Kidney (tissue), 14 donors: ENCODE measurements around the gene ACIN1. TPM values are rescaled to one million over a fixed set of nuclear protein-coding genes. Genes with fewer than 3 reads are reported as not detected.

Experiments used
- DNase-seq, 5 donors: peaks; one replicate each; pipeline ENCODE4 v3.0.0-alpha.2; 2013 to 2020
- FAIRE-seq: peaks from 2 replicates; lab custom pipeline; 2012; peaks lifted over from hg19 to GRCh38; lab: Jason Lieb, UNC
- H3K27ac ChIP-seq, 2 donors: one replicate each; pipeline ENCODE4 v1.7.0; 2013; ENCODE audit warnings: low read depth in 2 of 2, low read length in 2 of 2, inconsistent platforms in 1 of 2
- H3K27me3 ChIP-seq: one replicate; pipeline ENCODE4 v1.7.1; 2013; ENCODE audit warnings: low read length, inconsistent platforms; ENCODE audit not compliant: control insufficient read depth, insufficient read depth
- H3K36me3 ChIP-seq, 3 donors: one replicate each; pipeline versions ENCODE4 v1.7.0 to v1.7.1; 2013; ENCODE audit warnings: low read length in 3 of 3, control low read depth in 1 of 3, inconsistent platforms in 1 of 3; ENCODE audit not compliant: insufficient read depth in 3 of 3, control insufficient read depth in 2 of 3
- H3K4me1 ChIP-seq, 3 donors: one replicate each; pipeline versions ENCODE4 v1.7.0 to v1.7.1; 2013; ENCODE audit warnings: low read length in 3 of 3, inconsistent platforms in 1 of 3, low read depth in 1 of 3; ENCODE audit not compliant: control insufficient read depth in 2 of 3, insufficient read depth in 2 of 3
- H3K4me3 ChIP-seq, 3 donors: one replicate each; pipeline versions ENCODE4 v1.7.0 to v1.8.1; 2013; ENCODE audit warnings: low read length in 3 of 3, control low read depth in 1 of 3, inconsistent platforms in 1 of 3
- H3K9ac ChIP-seq, 3 donors: one replicate each; pipeline versions ENCODE4 v1.7.0 to v1.7.1; 2013; ENCODE audit warnings: low read length in 3 of 3, control low read depth in 1 of 3, inconsistent platforms in 1 of 3
- H3K9me3 ChIP-seq, 3 donors: one replicate each; pipeline versions ENCODE4 v1.7.0 to v1.7.1; 2013; ENCODE audit warnings: low read length in 3 of 3, control low read depth in 1 of 3, inconsistent platforms in 1 of 3; ENCODE audit not compliant: control insufficient read depth in 2 of 3, insufficient read depth in 1 of 3
- intact Hi-C: fragments of 100-400 bp; cut with DNase I; formaldehyde crosslinking; loops from one replicate; pipeline ENCODE4 v1.11.1; 2022
- polyA plus RNA-seq: library from polyadenylated mRNA; stranded (reverse); fragments of 350-450 nt; fragmentation: Illumina TruSeq; extraction: RNeasy Lipid Tissue Mini Kit (QIAGEN cat#74804); gene quantifications from one replicate; pipeline ENCODE4 v1.2.3, GENCODE V29; 2014; ENCODE audit warnings: low read depth, low replicate concordance; ENCODE audit not compliant: insufficient read depth
- total RNA-seq: library from RNA; stranded (reverse); fragmentation: NEBNext Ultra II Directional; extraction: Animal tissue kit (Norgen Biotek cat#: 25700); gene quantifications from one replicate; pipeline ENCODE4 v1.2.1, GENCODE V29; 2021
- TF ChIP-seq, protein P1 (sequence below): IDR thresholded peaks from 3 replicates; pipeline ENCODE4 v1.5.1; 2012; ENCODE audit warnings: mild to moderate bottlenecking, moderate library complexity, borderline replicate concordance; ENCODE audit not compliant: insufficient read depth; ENCODE audit errors: extremely low read depth
- donor health status: control.
- donor health status: control.
- donor health status: control.
- donor health status: control.
- donor health status: control.
- donor health status: DM: yes; HTN: yes; CAD: no.
- donor health status: Normal renal cell carcinoma (clear cell type).

The ACIN1 gene
- total and polyA plus RNA-seq, 2 donors from 2014 or later, result 54.9 to 150 TPM

DNA sequence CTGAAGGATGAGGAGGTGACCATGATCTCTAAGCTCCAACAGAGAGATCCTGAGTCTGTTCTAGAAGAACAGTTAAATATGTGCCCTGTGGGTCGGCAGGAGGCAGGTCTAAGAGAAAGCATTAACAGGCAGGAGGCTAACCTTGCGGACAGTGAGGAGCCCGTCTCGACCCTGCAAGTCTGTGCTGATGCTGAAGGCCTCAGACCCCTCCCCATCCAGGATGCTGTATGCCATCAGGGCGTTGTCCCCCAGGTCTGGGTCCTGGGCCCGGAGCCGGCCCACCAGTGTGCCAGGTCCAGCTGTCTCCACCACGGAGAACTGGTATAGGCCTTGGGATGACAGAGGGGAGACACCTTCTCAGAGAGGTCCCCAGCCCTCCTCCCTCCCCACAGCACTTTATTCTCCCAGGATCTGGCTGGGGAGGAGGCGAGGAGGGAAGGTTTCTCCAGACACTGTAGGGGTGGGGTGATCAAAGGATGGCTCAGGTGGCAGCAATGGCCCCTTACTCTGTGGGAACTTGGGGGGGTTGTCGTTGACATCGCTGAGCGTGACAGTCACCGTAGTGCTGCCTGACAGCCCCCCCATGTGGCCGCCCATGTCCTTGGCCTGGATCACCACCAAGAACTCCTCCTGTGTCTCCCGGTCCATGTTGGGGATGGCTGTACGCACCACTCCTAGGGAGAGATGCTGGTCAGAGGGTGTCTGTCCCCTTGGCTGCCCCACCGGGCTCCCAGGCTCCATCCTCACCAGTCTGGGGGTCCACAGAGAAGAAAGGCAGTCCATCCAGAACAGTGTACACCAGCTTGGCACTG is 40.7 kb downstream of the ACIN1 start:
- intact Hi-C loops, result no loop called here
- peaks cover 0 to 6% (median 5%) of the 10 kb centered on the region in 3 donors for H3K36me3 ChIP-seq
- peaks cover 0 to 8% (median 4%) of the 10 kb centered on the region in 3 donors for H3K4me1 ChIP-seq
- H3K27ac ChIP-seq, result no peak overlapping the region
- no peak overlapping the region for H3K4me3 ChIP-seq
- TF ChIP-seq, protein P1, sequence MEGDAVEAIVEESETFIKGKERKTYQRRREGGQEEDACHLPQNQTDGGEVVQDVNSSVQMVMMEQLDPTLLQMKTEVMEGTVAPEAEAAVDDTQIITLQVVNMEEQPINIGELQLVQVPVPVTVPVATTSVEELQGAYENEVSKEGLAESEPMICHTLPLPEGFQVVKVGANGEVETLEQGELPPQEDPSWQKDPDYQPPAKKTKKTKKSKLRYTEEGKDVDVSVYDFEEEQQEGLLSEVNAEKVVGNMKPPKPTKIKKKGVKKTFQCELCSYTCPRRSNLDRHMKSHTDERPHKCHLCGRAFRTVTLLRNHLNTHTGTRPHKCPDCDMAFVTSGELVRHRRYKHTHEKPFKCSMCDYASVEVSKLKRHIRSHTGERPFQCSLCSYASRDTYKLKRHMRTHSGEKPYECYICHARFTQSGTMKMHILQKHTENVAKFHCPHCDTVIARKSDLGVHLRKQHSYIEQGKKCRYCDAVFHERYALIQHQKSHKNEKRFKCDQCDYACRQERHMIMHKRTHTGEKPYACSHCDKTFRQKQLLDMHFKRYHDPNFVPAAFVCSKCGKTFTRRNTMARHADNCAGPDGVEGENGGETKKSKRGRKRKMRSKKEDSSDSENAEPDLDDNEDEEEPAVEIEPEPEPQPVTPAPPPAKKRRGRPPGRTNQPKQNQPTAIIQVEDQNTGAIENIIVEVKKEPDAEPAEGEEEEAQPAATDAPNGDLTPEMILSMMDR, result peak; percentile 18
- FAIRE-seq, result no peak
- no peaks in the 10 kb centered on the region for H3K27me3 ChIP-seq
- DNase-seq, result peak in 3 of 5 donors; percentile 54 to 60 (median 56)
- no peaks in the 10 kb centered on the region for H3K9me3 ChIP-seq
- H3K9ac ChIP-seq, result no peak overlapping the region

DNA sequence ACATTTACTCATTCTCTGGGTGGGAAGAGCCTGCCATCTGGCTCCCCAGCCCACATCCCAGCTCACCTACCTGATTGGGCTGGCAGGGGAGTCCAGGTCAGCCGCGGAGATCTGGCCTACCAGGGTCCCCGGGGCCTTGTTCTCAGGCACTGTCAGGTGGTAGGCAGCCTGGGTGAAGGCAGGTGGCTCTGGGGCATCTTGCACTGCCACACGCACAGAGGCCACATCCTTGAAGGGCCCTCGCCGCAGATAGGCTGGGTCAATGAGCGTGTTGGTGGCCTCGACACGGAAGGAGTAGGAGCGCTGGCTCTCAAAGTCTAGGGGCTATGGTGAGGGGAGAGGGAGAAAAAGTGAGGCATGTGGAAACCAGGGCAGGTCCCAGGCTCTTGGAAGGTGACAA is 41.5 kb downstream of the ACIN1 start:
- H3K27ac ChIP-seq, result no peak overlapping the region
- H3K27me3 ChIP-seq, result no peaks in the 10 kb centered on the region
- intact Hi-C loops, result no loop called here
- FAIRE-seq (no peak), DNase-seq (no peak)
- no peaks in the 10 kb centered on the region for H3K9me3 ChIP-seq
- no peak overlapping the region for H3K4me3 ChIP-seq
- no peak overlapping the region for H3K9ac ChIP-seq
- H3K36me3 ChIP-seq, result no peaks in the 10 kb centered on the region
- H3K4me1 ChIP-seq, result peaks cover 0 to 8% (median 4%) of the 10 kb centered on the region in 3 donors
- TF ChIP-seq, protein P1, result no peak

DNA sequence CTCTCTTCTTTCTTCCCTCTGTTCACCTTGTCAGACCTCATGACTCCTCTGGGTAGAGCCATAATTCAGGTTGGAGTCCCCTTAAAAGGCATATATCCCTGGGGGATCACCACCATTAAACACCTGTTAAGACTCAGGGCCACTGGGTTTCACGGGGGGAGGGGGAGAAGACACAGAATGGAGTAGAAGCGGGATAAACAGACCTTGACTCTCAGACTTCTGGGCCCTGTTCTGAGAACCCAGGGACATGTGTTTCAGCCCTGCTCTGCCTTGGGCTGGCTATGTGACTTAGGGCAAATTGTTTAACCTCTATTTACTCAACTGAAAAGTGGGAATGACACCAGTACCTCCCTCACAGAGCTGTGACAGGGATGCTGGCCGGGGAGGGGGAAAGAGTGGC is 42.3 kb downstream of the ACIN1 start:
- DNase-seq, result no peak
- peaks cover 0 to 8% (median 4%) of the 10 kb centered on the region in 3 donors for H3K4me1 ChIP-seq
- TF ChIP-seq, protein P1, result no peak
- FAIRE-seq, result no peak
- no peaks in the 10 kb centered on the region for H3K27me3 ChIP-seq
- no peak overlapping the region for H3K27ac ChIP-seq
- H3K9ac ChIP-seq, result no peak overlapping the region
- intact Hi-C loops, result no loop called here
- no peak overlapping the region for H3K4me3 ChIP-seq
- H3K9me3 ChIP-seq, result no peaks in the 10 kb centered on the region
- no peaks in the 10 kb centered on the region for H3K36me3 ChIP-seq
